Measurements from ENCODE around the gene ZNFX1. TPM values are rescaled to one million over a fixed set of nuclear protein-coding genes. Genes with fewer than 3 reads are reported as not detected.
A peak's percentile ranks its signal among the peaks of the same experiment; 100 is the strongest.

ZNFX1 gene
- 10 to 100 TPM; 45.0 to 83.7 (median 62.2) TPM for total RNA-seq
- 10 to 100 TPM; 34.5 to 79.5 TPM for polyA plus RNA-seq
- total RNA-seq: 236 reads per million, percentile 94 among the genes with 10 or more reads in this experiment

GRCh38 chr20:49278036-49278817, at the start of gene ZNFX1:
ZNFX1 (minus strand) TSS chr20:49278057; CDS start chr20:49275839, 2,218 bp downstream.
- H3K27me3 ChIP-seq (ENCODE audit: control insufficient read depth in 2 of 2, insufficient read depth in 2 of 2, low read length in 2 of 2): no peaks in the 10 kb centered on the region
- POLR2A ChIA-PET: interaction anchor here (0.7 to 2.2 kb wide), 13 partner anchors 9 to 233 kb away, joined by 3 to 17 read pairs (median 6); partner anchors contain the start of genes CSE1L and DDX27
- peak within 1 kb of the TSS; percentile 91 to 100 (median 97) for H3K4me3 Mint-ChIP-seq
- H3K27ac Mint-ChIP-seq: peak within 1 kb of the TSS; percentile 90 to 99 (median 97)
- H3K4me1 Mint-ChIP-seq: peaks cover 52 to 80% (median 67%) of the 10 kb centered on the region in 7 donors
- CTCF ChIA-PET: no interaction called here
- peaks cover 37 to 61% of the 10 kb centered on the region in 2 donors for H3K4me1 ChIP-seq (ENCODE audit: control insufficient read depth in 2 of 2, insufficient read depth in 2 of 2, low read length in 2 of 2)
- peak within 1 kb of the TSS; percentile 80 for H3K4me3 ChIP-seq (ENCODE audit: low read length)
- H3K36me3 ChIP-seq (ENCODE audit: control insufficient read depth in 2 of 3, insufficient read depth in 3 of 3, low read length in 3 of 3): peaks cover 37 to 67% (median 45%) of the 10 kb centered on the region in 3 experiments
- peak; percentile 94 to 99 (median 97) for DNase-seq
- H3K36me3 Mint-ChIP-seq: peaks cover 22 to 77% (median 61%) of the 10 kb centered on the region in 5 donors
- ATAC-seq: peak; percentile 92
- H3K9me3 Mint-ChIP-seq: peaks cover 4 to 51% (median 36%) of the 10 kb centered on the region in 11 donors
- H3K9me3 ChIP-seq (ENCODE audit: control insufficient read depth in 2 of 3, low read length in 3 of 3): peaks cover 14 to 35% (median 21%) of the 10 kb centered on the region in 3 experiments
- peak within 1 kb of the TSS; percentile 95 for H3K27ac ChIP-seq (ENCODE audit: low read depth, low read length)
- peaks cover 0 to 4% (median 0%) of the 10 kb centered on the region in 5 donors for H3K27me3 Mint-ChIP-seq
- intact Hi-C loops (cut with micrococcal nuclease): loop anchor here (1.0 to 10.0 kb wide), 12 partner anchors 45 to 1921 kb away; partner anchors contain the start of genes CSE1L (in 2 of the 2), DDX27 (in 2 of the 2), STAU1 (in 2 of the 2) and ARFGEF2 (in 1 of the 2)

DNA sequence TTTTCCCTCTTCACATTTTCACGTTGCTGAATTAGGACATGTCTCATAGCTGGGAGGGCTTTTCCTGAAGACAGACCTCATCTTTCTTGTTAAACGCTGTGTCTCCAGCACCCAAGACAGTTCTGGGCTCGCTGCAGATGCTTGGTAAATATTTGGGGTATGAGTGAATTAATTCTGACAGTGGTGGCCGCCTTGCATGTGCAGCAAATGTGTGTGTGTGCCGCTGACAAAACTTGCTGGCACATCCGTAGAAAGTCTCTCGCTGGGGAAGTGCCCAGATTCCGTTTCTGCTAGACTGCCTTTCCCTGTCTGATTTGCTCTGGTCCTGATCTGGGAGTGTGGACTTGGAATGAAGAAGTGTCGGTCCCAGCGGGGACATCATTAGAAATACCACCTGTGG, 48.2 kb upstream of the ZNFX1 start:
- CTCF ChIA-PET: no interaction called here
- DNase-seq: no peak

GRCh38 chr20:49324306-49324705, 46.4 kb upstream of the ZNFX1 start:
- Histone ChIP-seq H3K9me3 (ENCODE audit: control insufficient read depth in 2 of 3, low read length in 3 of 3) (no peaks in the 10 kb centered on the region), H3K27ac (ENCODE audit: low read depth, low read length) (no peak overlapping the region), H3K27me3 (ENCODE audit: control insufficient read depth in 2 of 2, insufficient read depth in 2 of 2, low read length in 2 of 2) (peaks cover 6 to 15% of the 10 kb centered on the region in 2 donors), H3K36me3 (ENCODE audit: control insufficient read depth in 2 of 3, insufficient read depth in 3 of 3, low read length in 3 of 3) (no peaks in the 10 kb centered on the region), H3K4me1 (ENCODE audit: control insufficient read depth in 2 of 2, insufficient read depth in 2 of 2, low read length in 2 of 2) (peaks cover 4 to 9% of the 10 kb centered on the region in 2 donors), H3K4me3 (ENCODE audit: low read length) (no peak overlapping the region)
- POLR2A ChIA-PET: no interaction called here
- Mint-ChIP-seq H3K27me3 (peaks cover 17 to 61% (median 31%) of the 10 kb centered on the region in 5 donors), H3K9me3 (no peaks in the 10 kb centered on the region), H3K36me3 (no peaks in the 10 kb centered on the region), H3K4me3 (peak overlapping the region in 1 of 10 donors; percentile 32), H3K4me1 (peaks cover 1 to 25% (median 20%) of the 10 kb centered on the region in 7 donors), H3K27ac (peak overlapping the region in 3 of 9 donors; percentile 28 to 59 (median 34))
- DNase-seq (no peak), ATAC-seq (peak; percentile 42)
- intact Hi-C loops (cut with micrococcal nuclease): no loop called here
- CTCF ChIA-PET: interaction anchor here (0.7 to 1.6 kb wide), 2 partner anchors 81 to 185 kb away, joined by 3 to 4 read pairs; no protein-coding TSS in a partner anchor

More for the DNA sequence above, 48.2 kb upstream of the ZNFX1 start:
- Histone ChIP-seq H3K9me3 (ENCODE audit: control insufficient read depth in 2 of 3, low read length in 3 of 3) (no peaks in the 10 kb centered on the region), H3K4me3 (ENCODE audit: low read length) (no peak overlapping the region), H3K36me3 (ENCODE audit: control insufficient read depth in 2 of 3, insufficient read depth in 3 of 3, low read length in 3 of 3) (no peaks in the 10 kb centered on the region), H3K27me3 (ENCODE audit: control insufficient read depth in 2 of 2, insufficient read depth in 2 of 2, low read length in 2 of 2) (peaks cover 0 to 5% of the 10 kb centered on the region in 2 donors), H3K4me1 (ENCODE audit: control insufficient read depth in 2 of 2, insufficient read depth in 2 of 2, low read length in 2 of 2) (peaks cover 0 to 7% of the 10 kb centered on the region in 2 donors), H3K27ac (ENCODE audit: low read depth, low read length) (no peak overlapping the region)
- H3K4me1 Mint-ChIP-seq: peaks cover 0 to 23% (median 20%) of the 10 kb centered on the region in 7 donors
- H3K27me3 Mint-ChIP-seq: peaks cover 4 to 58% (median 20%) of the 10 kb centered on the region in 5 donors
- intact Hi-C loops (cut with micrococcal nuclease): no loop called here
- no peak for ATAC-seq
- H3K36me3 Mint-ChIP-seq: no peaks in the 10 kb centered on the region
- H3K27ac Mint-ChIP-seq: no peak overlapping the region
- no peak overlapping the region for H3K4me3 Mint-ChIP-seq
- POLR2A ChIA-PET: no interaction called here
- H3K9me3 Mint-ChIP-seq: no peaks in the 10 kb centered on the region

GRCh38 chr20:49323622-49324238, 45.9 kb upstream of the ZNFX1 start:
- Histone ChIP-seq H3K27ac (ENCODE audit: low read depth, low read length) (no peak overlapping the region), H3K27me3 (ENCODE audit: control insufficient read depth in 2 of 2, insufficient read depth in 2 of 2, low read length in 2 of 2) (peaks cover 7 to 21% of the 10 kb centered on the region in 2 donors), H3K4me1 (ENCODE audit: control insufficient read depth in 2 of 2, insufficient read depth in 2 of 2, low read length in 2 of 2) (peaks cover 5 to 12% of the 10 kb centered on the region in 2 donors), H3K36me3 (ENCODE audit: control insufficient read depth in 2 of 3, insufficient read depth in 3 of 3, low read length in 3 of 3) (no peaks in the 10 kb centered on the region), H3K4me3 (ENCODE audit: low read length) (no peak overlapping the region), H3K9me3 (ENCODE audit: control insufficient read depth in 2 of 3, low read length in 3 of 3) (no peaks in the 10 kb centered on the region)
- ATAC-seq (peak; percentile 88), DNase-seq (peak in 8 of 9 donors; percentile 22 to 51 (median 34))
- Mint-ChIP-seq H3K27me3 (peaks cover 23 to 62% (median 37%) of the 10 kb centered on the region in 5 donors), H3K36me3 (no peaks in the 10 kb centered on the region), H3K9me3 (no peaks in the 10 kb centered on the region), H3K27ac (peak overlapping the region in 1 of 9 donors; percentile 59), H3K4me3 (peak overlapping the region in 2 of 10 donors; percentile 32 to 47), H3K4me1 (peaks cover 7 to 29% (median 26%) of the 10 kb centered on the region in 7 donors)
- ChIA-PET POLR2A (interaction anchor here (0.7 kb wide), 1 partner anchor 71 kb away, joined by 5 read pairs; no protein-coding TSS in a partner anchor), CTCF (interaction anchor here (0.6 to 1.6 kb wide), 3 partner anchors 80 to 226 kb away, joined by 3 to 4 read pairs (median 3); no protein-coding TSS in a partner anchor)
- intact Hi-C loops (cut with micrococcal nuclease): loop anchor here (1.0 to 2.0 kb wide), 3 partner anchors 45 to 77 kb away; partner anchors contain the start of gene ZNFX1 (in 1 of the 2)

DNA sequence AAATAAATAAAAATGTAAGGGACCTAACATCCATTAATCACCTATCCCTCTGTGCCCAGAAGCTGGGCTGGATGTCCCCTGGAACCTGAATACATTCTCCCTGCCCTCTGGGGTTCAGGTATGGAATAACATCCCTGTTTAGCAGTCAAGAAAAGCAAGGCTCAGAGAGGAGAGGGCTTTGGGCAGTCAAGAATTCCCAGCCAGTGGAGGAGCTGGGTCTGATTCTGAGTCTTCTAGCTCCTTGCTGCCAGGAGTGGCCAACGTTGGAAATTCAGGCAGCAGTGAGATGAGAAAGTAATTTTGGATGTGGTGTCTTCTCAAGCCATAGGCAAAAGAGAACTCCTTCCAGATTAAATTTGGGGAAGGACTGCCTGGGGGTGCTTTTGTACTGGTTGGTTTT, 42.6 kb upstream of the ZNFX1 start:
- no peak overlapping the region for H3K4me3 ChIP-seq (ENCODE audit: low read length)
- Mint-ChIP-seq H3K27ac (no peak overlapping the region), H3K9me3 (no peaks in the 10 kb centered on the region), H3K4me3 (peak overlapping the region in 1 of 10 donors; percentile 42), H3K27me3 (peaks cover 39 to 70% (median 48%) of the 10 kb centered on the region in 5 donors), H3K4me1 (peaks cover 10 to 36% (median 29%) of the 10 kb centered on the region in 7 donors), H3K36me3 (no peaks in the 10 kb centered on the region)
- no peak for DNase-seq
- CTCF ChIA-PET: interaction anchor here (1.1 to 1.3 kb wide), 2 partner anchors 22 to 341 kb away, joined by 3 read pairs; no protein-coding TSS in a partner anchor
- POLR2A ChIA-PET: no interaction called here
- peaks cover 5 to 12% of the 10 kb centered on the region in 2 donors for H3K4me1 ChIP-seq (ENCODE audit: control insufficient read depth in 2 of 2, insufficient read depth in 2 of 2, low read length in 2 of 2)
- no peaks in the 10 kb centered on the region for H3K9me3 ChIP-seq (ENCODE audit: control insufficient read depth in 2 of 3, low read length in 3 of 3)
- intact Hi-C loops (cut with micrococcal nuclease): no loop called here
- H3K27me3 ChIP-seq (ENCODE audit: control insufficient read depth in 2 of 2, insufficient read depth in 2 of 2, low read length in 2 of 2): peaks cover 7 to 29% of the 10 kb centered on the region in 2 donors
- H3K36me3 ChIP-seq (ENCODE audit: control insufficient read depth in 2 of 3, insufficient read depth in 3 of 3, low read length in 3 of 3): no peaks in the 10 kb centered on the region
- H3K27ac ChIP-seq (ENCODE audit: low read depth, low read length): no peak overlapping the region
- ATAC-seq: no peak

DNA sequence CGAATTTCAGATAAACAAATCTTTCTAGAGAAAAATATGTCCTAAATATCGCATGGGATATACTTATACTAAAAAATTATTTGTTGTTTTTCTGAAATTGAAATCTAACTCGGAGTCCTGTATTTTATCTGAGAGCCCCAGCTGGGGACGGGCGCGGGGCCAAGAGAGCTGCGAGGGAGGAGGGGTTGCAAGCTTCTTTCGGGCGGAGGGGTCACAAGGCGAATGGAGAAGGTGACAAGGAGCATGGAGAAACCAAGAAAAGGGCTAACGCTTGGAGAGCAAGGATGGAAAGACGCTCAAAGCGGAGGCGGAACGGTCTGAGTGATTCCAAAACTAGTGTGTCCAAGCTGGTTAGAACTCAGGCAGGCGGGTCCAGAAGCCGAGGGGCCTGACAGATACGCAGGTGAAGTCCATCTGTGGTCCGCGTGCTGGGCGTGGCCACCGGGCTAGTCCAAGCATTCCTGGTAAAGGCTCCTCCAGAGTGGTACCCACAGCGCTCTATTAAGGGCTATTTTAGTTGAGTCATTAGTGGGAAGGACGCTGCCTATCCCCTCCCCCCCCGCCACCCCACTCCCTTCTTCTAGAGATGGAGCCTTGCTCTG, 41.5 kb upstream of the ZNFX1 start:
- intact Hi-C loops (cut with micrococcal nuclease): loop anchor here in 1 of 2 donors (5.0 kb wide), 1 partner anchor 187 kb away; no protein-coding TSS in a partner anchor
- Mint-ChIP-seq H3K27ac (no peak overlapping the region), H3K36me3 (no peaks in the 10 kb centered on the region), H3K4me1 (peaks cover 10 to 30% (median 24%) of the 10 kb centered on the region in 7 donors), H3K4me3 (peak overlapping the region; percentile 63 to 93 (median 86)), H3K9me3 (no peaks in the 10 kb centered on the region), H3K27me3 (peaks cover 39 to 77% (median 50%) of the 10 kb centered on the region in 5 donors)
- Histone ChIP-seq H3K4me1 (ENCODE audit: control insufficient read depth in 2 of 2, insufficient read depth in 2 of 2, low read length in 2 of 2) (peaks cover 5 to 12% of the 10 kb centered on the region in 2 donors), H3K4me3 (ENCODE audit: low read length) (peak overlapping the region; percentile 49), H3K27ac (ENCODE audit: low read depth, low read length) (no peak overlapping the region), H3K27me3 (ENCODE audit: control insufficient read depth in 2 of 2, insufficient read depth in 2 of 2, low read length in 2 of 2) (peaks cover 7 to 29% of the 10 kb centered on the region in 2 donors), H3K9me3 (ENCODE audit: control insufficient read depth in 2 of 3, low read length in 3 of 3) (no peaks in the 10 kb centered on the region), H3K36me3 (ENCODE audit: control insufficient read depth in 2 of 3, insufficient read depth in 3 of 3, low read length in 3 of 3) (no peaks in the 10 kb centered on the region)
- ATAC-seq: no peak
- ChIA-PET POLR2A (no interaction called here), CTCF (no interaction called here)
- no peak for DNase-seq

All from naive thymus-derived CD4-positive, alpha-beta T cell (primary cell).